PC-3 (cell line): ENCODE measurements around the gene MLANA.

Experiments
- EZH2 ChIP-seq: fragments of 300-600 bp; sonication (generic); IDR thresholded peaks from one replicate; pipeline ENCODE4 v1.6.1; 2017; ENCODE audit warnings: antibody characterized with exemption, mild to moderate bottlenecking, low read length; ENCODE audit not compliant: unreplicated experiment
- EZH2phosphoT487 ChIP-seq: fragments of 300-600 bp; sonication (generic); IDR thresholded peaks from 2 replicates; pipeline ENCODE4 v1.6.1; 2018; ENCODE audit warnings: mild to moderate bottlenecking, antibody characterized with exemption, low read length, borderline replicate concordance
- TF ChIP-seq, protein P1 (sequence below): fragments of 300-600 bp; sonication (generic); conservative IDR thresholded peaks from 2 replicates; pipeline ENCODE4 v1.5.1; 2017; ENCODE audit warnings: antibody characterized with exemption, low read depth, mild to moderate bottlenecking, low read length

DNA sequence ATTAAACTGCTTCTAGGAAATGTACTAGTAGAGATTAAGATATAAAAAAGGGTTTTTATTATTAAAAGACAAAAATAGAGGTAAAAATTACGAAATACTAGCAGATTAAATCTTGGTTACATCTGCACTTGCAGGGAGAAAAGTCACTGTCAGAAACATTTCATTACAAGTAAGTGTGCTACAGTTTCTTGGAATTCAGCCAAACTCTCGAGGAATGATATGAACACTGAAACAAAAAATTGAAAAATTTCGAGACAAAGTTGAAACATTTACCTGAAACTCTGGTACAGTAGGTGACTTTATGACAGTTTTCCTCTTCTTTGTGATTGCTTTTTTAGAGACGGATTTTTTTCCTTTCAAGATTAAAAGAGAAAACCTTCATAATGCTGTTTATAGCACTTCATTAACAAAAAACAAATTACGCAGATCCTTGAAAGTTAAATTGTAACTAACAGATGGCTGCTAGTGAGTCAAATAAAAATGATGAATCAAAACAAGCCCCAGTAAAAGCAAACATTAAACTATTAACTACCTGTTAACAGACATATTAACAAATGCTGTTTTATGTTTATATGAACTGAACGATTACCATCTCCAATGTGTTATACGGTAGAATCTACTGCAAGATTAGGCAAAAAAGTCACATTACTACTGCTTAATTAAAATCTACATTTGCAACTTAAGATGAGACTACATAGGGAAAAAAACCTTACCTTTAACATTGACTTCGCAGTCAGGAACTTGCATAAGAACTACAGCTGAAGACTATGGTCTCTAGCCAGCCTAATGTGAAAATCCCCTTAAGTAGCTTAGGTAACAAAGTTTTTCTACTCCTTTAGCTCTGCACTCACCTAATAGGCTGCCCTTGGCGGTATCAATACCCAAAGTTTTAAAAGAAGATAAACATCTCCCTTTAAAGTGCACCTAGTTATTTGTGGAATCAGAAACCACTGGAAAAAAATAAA lies 63.3 kb downstream of the MLANA start:
- TF ChIP-seq, protein P1, sequence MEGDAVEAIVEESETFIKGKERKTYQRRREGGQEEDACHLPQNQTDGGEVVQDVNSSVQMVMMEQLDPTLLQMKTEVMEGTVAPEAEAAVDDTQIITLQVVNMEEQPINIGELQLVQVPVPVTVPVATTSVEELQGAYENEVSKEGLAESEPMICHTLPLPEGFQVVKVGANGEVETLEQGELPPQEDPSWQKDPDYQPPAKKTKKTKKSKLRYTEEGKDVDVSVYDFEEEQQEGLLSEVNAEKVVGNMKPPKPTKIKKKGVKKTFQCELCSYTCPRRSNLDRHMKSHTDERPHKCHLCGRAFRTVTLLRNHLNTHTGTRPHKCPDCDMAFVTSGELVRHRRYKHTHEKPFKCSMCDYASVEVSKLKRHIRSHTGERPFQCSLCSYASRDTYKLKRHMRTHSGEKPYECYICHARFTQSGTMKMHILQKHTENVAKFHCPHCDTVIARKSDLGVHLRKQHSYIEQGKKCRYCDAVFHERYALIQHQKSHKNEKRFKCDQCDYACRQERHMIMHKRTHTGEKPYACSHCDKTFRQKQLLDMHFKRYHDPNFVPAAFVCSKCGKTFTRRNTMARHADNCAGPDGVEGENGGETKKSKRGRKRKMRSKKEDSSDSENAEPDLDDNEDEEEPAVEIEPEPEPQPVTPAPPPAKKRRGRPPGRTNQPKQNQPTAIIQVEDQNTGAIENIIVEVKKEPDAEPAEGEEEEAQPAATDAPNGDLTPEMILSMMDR: no peak
- TF ChIP-seq EZH2phosphoT487 (no peak), EZH2 (no peak)
